Fibroblast of lung (primary cell): ENCODE results near the gene BABAM2.

Source experiments
- EZH2 ChIP-seq: IDR thresholded peaks from 2 replicates; pipeline ENCODE4 v1.5.1; 2012; ENCODE audit warnings: low read length, control low read depth, mild to moderate bottlenecking; ENCODE audit errors: missing control alignments
- TF ChIP-seq, protein P1 (sequence below), 2 donors: IDR thresholded peaks in 1 of 2; conservative IDR thresholded peaks in 1 of 2; 1 replicate in 1 of 2; 2 replicates in 1 of 2; pipeline ENCODE4 v1.5.1; 2011 to 2012; ENCODE audit warnings: low read length in 2 of 2, control low read depth in 1 of 2, inconsistent platforms in 1 of 2, low read depth in 1 of 2, mild to moderate bottlenecking in 1 of 2

DNA sequence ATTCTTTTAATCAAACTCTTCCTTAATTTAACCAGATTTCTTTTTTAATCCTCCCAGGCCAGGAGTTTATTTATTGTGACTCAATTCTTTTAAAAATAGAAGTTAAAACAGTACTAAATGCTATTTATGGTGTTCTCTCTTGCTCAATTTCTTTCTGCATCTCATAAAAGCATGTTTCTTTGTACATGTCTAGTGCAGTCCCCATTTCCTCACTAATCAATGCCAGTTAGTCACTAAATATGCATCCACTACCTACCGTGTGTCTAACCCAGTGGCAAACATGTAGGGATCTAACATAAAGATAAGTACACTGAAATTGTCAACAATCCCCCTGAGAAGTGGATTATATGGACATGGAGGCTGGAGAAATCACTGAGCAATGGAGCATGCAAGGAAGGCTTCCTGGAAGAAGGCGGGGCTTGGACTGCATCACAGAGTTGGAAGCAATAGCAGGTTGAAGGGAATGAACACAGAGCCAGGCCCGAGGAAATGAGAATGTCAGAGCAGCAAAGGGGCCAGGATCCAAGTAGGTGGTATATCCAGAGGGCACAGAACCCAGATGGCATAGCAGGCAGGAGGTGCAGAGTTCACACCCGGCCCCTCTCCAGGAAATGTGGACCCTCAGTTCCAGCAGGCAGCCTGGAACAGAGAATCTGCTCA is 396.9 kb downstream of the BABAM2 start:
- TF ChIP-seq, protein P1, sequence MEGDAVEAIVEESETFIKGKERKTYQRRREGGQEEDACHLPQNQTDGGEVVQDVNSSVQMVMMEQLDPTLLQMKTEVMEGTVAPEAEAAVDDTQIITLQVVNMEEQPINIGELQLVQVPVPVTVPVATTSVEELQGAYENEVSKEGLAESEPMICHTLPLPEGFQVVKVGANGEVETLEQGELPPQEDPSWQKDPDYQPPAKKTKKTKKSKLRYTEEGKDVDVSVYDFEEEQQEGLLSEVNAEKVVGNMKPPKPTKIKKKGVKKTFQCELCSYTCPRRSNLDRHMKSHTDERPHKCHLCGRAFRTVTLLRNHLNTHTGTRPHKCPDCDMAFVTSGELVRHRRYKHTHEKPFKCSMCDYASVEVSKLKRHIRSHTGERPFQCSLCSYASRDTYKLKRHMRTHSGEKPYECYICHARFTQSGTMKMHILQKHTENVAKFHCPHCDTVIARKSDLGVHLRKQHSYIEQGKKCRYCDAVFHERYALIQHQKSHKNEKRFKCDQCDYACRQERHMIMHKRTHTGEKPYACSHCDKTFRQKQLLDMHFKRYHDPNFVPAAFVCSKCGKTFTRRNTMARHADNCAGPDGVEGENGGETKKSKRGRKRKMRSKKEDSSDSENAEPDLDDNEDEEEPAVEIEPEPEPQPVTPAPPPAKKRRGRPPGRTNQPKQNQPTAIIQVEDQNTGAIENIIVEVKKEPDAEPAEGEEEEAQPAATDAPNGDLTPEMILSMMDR (conservative IDR thresholded peaks at IDR 0.05 in 1 of 2, IDR thresholded peaks at IDR 0.05 in 1 of 2; ENCODE audit: low read depth in 1 of 2, low read length in 2 of 2), result no peak
- no peak for TF ChIP-seq EZH2
